A549 (cell line): Measurements from ENCODE around the gene MAP3K20. TPM values are rescaled to one million over a fixed set of nuclear protein-coding genes. Genes with fewer than 3 reads are reported as not detected.

ENCODE experiments used
- ATAC-seq, 2 experiments: fragments of 200-7000 bp in 1 of 2; fragments of >200 bp in 1 of 2; cut with Nextera tagmentation in 1 of 2; cut with Tn5 transposase in 1 of 2; 3 replicates each; pipeline versions ENCODE4 v1.8.0 to v1.9.1; 2018 to 2020; ENCODE audit warnings: mild to moderate bottlenecking in 1 of 2, moderate library complexity in 1 of 2
- CTCF ChIA-PET: fragments of 300-600 bp; sonication (Branson Sonifier 250); formaldehyde crosslinking; extraction: SDS; loops from one replicate; lab custom pipeline; 2021; ENCODE audit warnings: antibody characterized with exemption, inconsistent platforms; lab: Yijun Ruan, JAX
- POLR2A ChIA-PET: fragments of 350-600 bp; formaldehyde crosslinking; extraction: SDS; loops from one replicate; lab custom pipeline; 2021; ENCODE audit warnings: antibody characterized with exemption, inconsistent platforms; lab: Yijun Ruan, JAX
- DNase-seq, 2 experiments: peaks; one replicate each; pipeline versions ENCODE4 v3.0.0 to v3.0.0-alpha.2; 2011 to 2016; ENCODE audit warnings: low read depth in 1 of 2, low spot score in 1 of 2
- FAIRE-seq: peaks from 2 replicates; lab custom pipeline; 2011; peaks lifted over from hg19 to GRCh38; lab: Jason Lieb, UNC
- H3K27ac ChIP-seq, 2 experiments: fragments of >200 bp; sonication (Bioruptor Twin); formaldehyde crosslinking; 3 replicates each; pipeline ENCODE4 v1.5.1; 2016 to 2017
- H3K4me1 ChIP-seq: fragments of >200 bp; sonication (Bioruptor Twin); formaldehyde crosslinking; 3 replicates; pipeline ENCODE4 v1.6.1; 2016
- H3K4me2 ChIP-seq: fragments of >200 bp; sonication (Bioruptor Twin); formaldehyde crosslinking; 3 replicates; pipeline ENCODE4 v1.6.1; 2016
- H3K4me3 ChIP-seq: fragments of >200 bp; sonication (Bioruptor Twin); formaldehyde crosslinking; 3 replicates; pipeline ENCODE4 v1.5.1; 2016
- H3K9me3 ChIP-seq: fragments of >200 bp; sonication (Bioruptor Twin); formaldehyde crosslinking; 3 replicates; pipeline ENCODE4 v1.6.1; 2016
- BCL3 ChIP-seq: fragments of >200 bp; sonication (Bioruptor Twin); formaldehyde crosslinking; IDR thresholded peaks from 3 replicates; pipeline ENCODE4 v1.6.1; 2016
- CBX8 ChIP-seq: fragments of 200-600 bp; sonication (generic); IDR thresholded peaks from 2 replicates; pipeline ENCODE4 v1.6.1; 2016
- CEBPB ChIP-seq, 2 experiments: fragments of >200 bp in 1 of 2; sonication (Bioruptor Twin) in 1 of 2; formaldehyde crosslinking in 1 of 2; IDR thresholded peaks; 2 replicates each; pipeline ENCODE4 v1.6.1; 2012 to 2016
- CHD2 ChIP-seq: fragments of 150-350 bp; IDR thresholded peaks from 2 replicates; pipeline ENCODE4 v1.6.1; 2014; ENCODE audit warnings: low read length; ENCODE audit not compliant: partially characterized antibody
- EP300 ChIP-seq, 2 experiments: fragments of >200 bp; sonication (Bioruptor Twin); formaldehyde crosslinking; IDR thresholded peaks; 2 replicates in 1 of 2; 3 replicates in 1 of 2; pipeline ENCODE4 v1.6.1; 2016 to 2017
- FOSB ChIP-seq: fragments of 250-450 bp; sonication (Bioruptor Pico); IDR thresholded peaks from 2 replicates; pipeline ENCODE4 v1.5.0; 2020; ENCODE audit warnings: mild to moderate bottlenecking, moderate library complexity
- FOSL2 ChIP-seq, 2 experiments: fragments of 450-650 bp in 1 of 2; fragments of >200 bp in 1 of 2; sonication (Bioruptor Twin) in 1 of 2; formaldehyde crosslinking; IDR thresholded peaks; 2 replicates each; pipeline versions ENCODE4 v1.5.0 to v1.6.1; 2016 to 2020; ENCODE audit warnings: mild to moderate bottlenecking in 1 of 2, moderate library complexity in 1 of 2
- FOXS1 ChIP-seq: fragments of 250-450 bp; sonication (Bioruptor Pico); IDR thresholded peaks from 2 replicates; pipeline ENCODE4 v1.5.0; 2020; ENCODE audit warnings: mild to moderate bottlenecking, moderate library complexity
- GATA3 ChIP-seq: IDR thresholded peaks from 2 replicates; pipeline ENCODE4 v1.6.1; 2012; ENCODE audit warnings: borderline replicate concordance
- HDAC2 ChIP-seq: fragments of 200-600 bp; sonication (generic); IDR thresholded peaks from 2 replicates; pipeline ENCODE4 v1.6.1; 2016
- HES2 ChIP-seq: fragments of >200 bp; sonication (Bioruptor Twin); formaldehyde crosslinking; IDR thresholded peaks from 2 replicates; pipeline ENCODE4 v1.6.1; 2016
- HEYL ChIP-seq: fragments of 250-450 bp; sonication (Bioruptor Pico); IDR thresholded peaks from 2 replicates; pipeline ENCODE4 v1.8.0; 2021; ENCODE audit warnings: mild to moderate bottlenecking, moderate library complexity
- HOXA7 ChIP-seq: fragments of 250-450 bp; sonication (Bioruptor Pico); IDR thresholded peaks from 2 replicates; pipeline ENCODE4 v1.5.0; 2020; ENCODE audit warnings: mild to moderate bottlenecking, moderate library complexity
- HOXB5 ChIP-seq: fragments of 250-450 bp; sonication (Bioruptor Pico); IDR thresholded peaks from 2 replicates; pipeline ENCODE4 v1.5.0; 2020; ENCODE audit warnings: mild to moderate bottlenecking, moderate library complexity
- JUNB ChIP-seq: fragments of >200 bp; sonication (Bioruptor Twin); formaldehyde crosslinking; IDR thresholded peaks from 2 replicates; pipeline ENCODE4 v1.6.1; 2016
- MAX ChIP-seq: IDR thresholded peaks from 2 replicates; pipeline ENCODE4 v1.6.1; 2012
- MYC ChIP-seq: IDR thresholded peaks from 2 replicates; pipeline ENCODE4 v1.6.1; 2012; ENCODE audit warnings: mild to moderate bottlenecking, inconsistent platforms, low read length, improper control_type of control experiment, borderline replicate concordance
- NPAS2 ChIP-seq: fragments of 250-450 bp; sonication (Bioruptor Pico); IDR thresholded peaks from 2 replicates; pipeline ENCODE4 v1.8.0; 2022; ENCODE audit warnings: mild to moderate bottlenecking, moderate library complexity, borderline replicate concordance
- NR3C1 ChIP-seq: fragments of >200 bp; sonication (Bioruptor Twin); formaldehyde crosslinking; IDR thresholded peaks from 3 replicates; pipeline ENCODE4 v1.6.1; 2017
- PBX3 ChIP-seq: IDR thresholded peaks from 2 replicates; pipeline ENCODE4 v1.6.1; 2012
- POLR2A ChIP-seq: IDR thresholded peaks from 2 replicates; pipeline ENCODE4 v1.6.1; 2012; ENCODE audit warnings: mild to moderate bottlenecking, low read length
- RARB ChIP-seq: fragments of 250-450 bp; sonication (Bioruptor Pico); IDR thresholded peaks from 2 replicates; pipeline ENCODE4 v1.8.0; 2021; ENCODE audit warnings: mild to moderate bottlenecking, moderate library complexity
- RNF2 ChIP-seq: fragments of 200-600 bp; sonication (generic); IDR thresholded peaks from 2 replicates; pipeline ENCODE4 v1.6.1; 2016; ENCODE audit warnings: low read depth, mild to moderate bottlenecking, antibody characterized with exemption, moderate library complexity, borderline replicate concordance
- SMC3 ChIP-seq: fragments of >200 bp; sonication (Bioruptor Twin); formaldehyde crosslinking; IDR thresholded peaks from 3 replicates; pipeline ENCODE4 v1.6.1; 2018; ENCODE audit warnings: inconsistent platforms
- TFCP2L1 ChIP-seq: fragments of 250-450 bp; sonication (Bioruptor Pico); IDR thresholded peaks from 2 replicates; pipeline ENCODE4 v1.5.0; 2021; ENCODE audit warnings: mild to moderate bottlenecking
- USF2 ChIP-seq: fragments of 450-650 bp; IDR thresholded peaks from 2 replicates; pipeline ENCODE4 v1.6.1; 2014; ENCODE audit warnings: antibody characterized with exemption
- ZC3H11A ChIP-seq: fragments of 450-650 bp; IDR thresholded peaks from 2 replicates; pipeline ENCODE4 v1.6.1; 2014; ENCODE audit warnings: antibody characterized with exemption, mild to moderate bottlenecking
- ZFP36 ChIP-seq: fragments of 450-650 bp; IDR thresholded peaks from 2 replicates; pipeline ENCODE4 v1.6.1; 2014; ENCODE audit warnings: borderline replicate concordance; ENCODE audit not compliant: partially characterized antibody
- ZSCAN20 ChIP-seq: fragments of 250-450 bp; sonication (Bioruptor Pico); IDR thresholded peaks from 2 replicates; pipeline ENCODE4 v1.8.0; 2022; ENCODE audit warnings: mild to moderate bottlenecking, moderate library complexity
- WGBS: methylation state at CpG from one replicate; pipeline ENCODE4 v1.1.6; 2017; ENCODE audit errors: missing lambda C conversion rate; 5-methylcytosine and 5-hydroxymethylcytosine counted together
- polyA plus RNA-seq, 4 experiments: library from polyadenylated mRNA; depleted of rRNA in 3 of 4; stranded (reverse); fragments of >200 nt; fragmentation: RNase III in 1 of 4; extraction: RNeasy Plus Mini Kit Qiagen cat#74134 plus additional on column Dnase treatment in 1 of 4; gene quantifications; 2 replicates in 3 of 4; 3 replicates in 1 of 4; pipeline ENCODE4 v1.2.3, GENCODE V29; 2011 to 2017

The MAP3K20 gene
- polyA plus RNA-seq, 2 of the 4 experiments (the other 2 are of a cell fraction) = 34.7 to 80.7 TPM

GRCh38 chr2:173033084-173033483 lies 42.6 kb upstream of the MAP3K20 start:
- POLR2A ChIA-PET = no interaction called here
- WGBS = 92% methylated on average over 3 of the region's 3 CpGs
- Histone ChIP-seq H3K9me3 (no peaks in the 10 kb centered on the region), H3K4me2 (no peak overlapping the region), H3K4me1 (peaks cover 5% of the 10 kb centered on the region; the same call in 2 of the 3 replicates), H3K4me3 (no peak overlapping the region), H3K27ac (no peak overlapping the region)
- TF ChIP-seq ZC3H11A (no peak), CEBPB (IDR thresholded peaks at IDR 0.05) (no peak), JUNB (no peak), CHD2 (no peak), NPAS2 (CRISPR knock-in tag) (no peak), FOSL2 (IDR thresholded peaks at IDR 0.05) (no peak), FOSL2 (CRISPR knock-in tag; IDR thresholded peaks at IDR 0.05) (no peak), POLR2A (no peak), RNF2 (no peak), HES2 (no peak), HOXA7 (CRISPR knock-in tag) (no peak), EP300 (IDR thresholded peaks at IDR 0.05) (no peak), CBX8 (no peak), ZFP36 (no peak)
- no peak for ATAC-seq
- no peak for DNase-seq
- CTCF ChIA-PET = interaction anchor here (1.0 to 15.5 kb wide), 2 partner anchors 40 to 180 kb away, joined by 3 to 395 read pairs; no protein-coding TSS in a partner anchor
- FAIRE-seq = no peak

GRCh38 chr2:173034143-173034542 lies 41.5 kb upstream of the MAP3K20 start:
- peaks cover 6% of the 10 kb centered on the region; the same call in 1 of the 3 replicates for H3K4me1 ChIP-seq
- H3K4me2 ChIP-seq = no peak overlapping the region
- peak overlapping the region; percentile 9 to 35; a peak in 2 of 6 replicates for H3K27ac ChIP-seq
- POLR2A ChIA-PET = no interaction called here
- H3K4me3 ChIP-seq = no peak overlapping the region
- H3K9me3 ChIP-seq = no peaks in the 10 kb centered on the region
- DNase-seq = no peak
- no peak for FAIRE-seq
- CTCF ChIA-PET = interaction anchor here (1.6 to 15.5 kb wide), 2 partner anchors 176 to 179 kb away, joined by 3 to 395 read pairs; no protein-coding TSS in a partner anchor
- no peak for TF ChIP-seq ZSCAN20 (CRISPR knock-in tag)
- no peak for TF ChIP-seq FOSB (CRISPR knock-in tag)
- no peak for TF ChIP-seq MAX
- TF ChIP-seq NR3C1 = no peak
- TF ChIP-seq USF2 = no peak
- no peak for TF ChIP-seq FOXS1 (CRISPR knock-in tag)
- no peak for TF ChIP-seq FOSL2 (IDR thresholded peaks at IDR 0.05)
- no peak for TF ChIP-seq FOSL2 (CRISPR knock-in tag; IDR thresholded peaks at IDR 0.05)
- no peak for TF ChIP-seq RARB (CRISPR knock-in tag)
- TF ChIP-seq HDAC2 = no peak
- TF ChIP-seq SMC3 = no peak
- TF ChIP-seq HOXB5 (CRISPR knock-in tag) = no peak
- TF ChIP-seq CBX8 = no peak
- TF ChIP-seq MYC = no peak
- no peak for TF ChIP-seq TFCP2L1 (CRISPR knock-in tag)
- no peak for TF ChIP-seq PBX3
- TF ChIP-seq BCL3 = no peak
- no peak for TF ChIP-seq GATA3
- no peak for TF ChIP-seq HEYL
- WGBS = 75% methylated on average over 7 of the region's 7 CpGs
- no peak for ATAC-seq
